Measurements from ENCODE around the gene C1QTNF9B.
"Not testable (repeated sequence)": the region's sequence is repeated elsewhere in the genome, so short reads cannot be mapped to it uniquely, and the experiment has no call there.

Gene C1QTNF9B

GRCh38 chr13:23893791-23894190 lies 3.5 kb downstream of the C1QTNF9B start:
- DNase-seq (ENCODE audit: low read depth), result not testable (repeated sequence)

GRCh38 chr13:23889615-23890607 lies 7.4 kb downstream of the C1QTNF9B start:
- no peak for DNase-seq (ENCODE audit: low read depth)

GRCh38 chr13:23888658-23889614 lies 8.4 kb downstream of the C1QTNF9B start, which contains the start of gene MIPEP:
MIPEP (minus strand) TSS chr13:23889400; CDS start chr13:23889320, 80 bp downstream.
- peak; percentile 88 for DNase-seq (ENCODE audit: low read depth)

GRCh38 chr13:23884361-23884760 lies 12.9 kb downstream of the C1QTNF9B start:
- not testable (repeated sequence) for DNase-seq (ENCODE audit: low read depth)

GRCh38 chr13:23883255-23883654 lies 14.0 kb downstream of the C1QTNF9B start:
- DNase-seq (ENCODE audit: low read depth), result no peak

GRCh38 chr13:23881402-23881800 lies 15.9 kb downstream of the C1QTNF9B start:
- DNase-seq (ENCODE audit: low read depth), result not testable (repeated sequence)

- DNase-seq (ENCODE audit: low read depth), result not testable (repeated sequence)
Measured at GRCh38 chr13:23880493-23881401, 16.6 kb downstream of the C1QTNF9B start.

GRCh38 chr13:23877286-23877685 lies 20.0 kb downstream of the C1QTNF9B start:
- no peak for DNase-seq (ENCODE audit: low read depth)

GRCh38 chr13:23876265-23876664 lies 21.0 kb downstream of the C1QTNF9B start:
- DNase-seq (ENCODE audit: low read depth), result no peak

- DNase-seq (ENCODE audit: low read depth), result no peak
Measured at GRCh38 chr13:23871616-23872220, 25.6 kb downstream of the C1QTNF9B start.

- no peak for DNase-seq (ENCODE audit: low read depth)
Measured at GRCh38 chr13:23870356-23871140, 26.8 kb downstream of the C1QTNF9B start.

GRCh38 chr13:23868521-23868920 lies 28.8 kb downstream of the C1QTNF9B start:
- DNase-seq (ENCODE audit: low read depth), result no peak

- DNase-seq (ENCODE audit: low read depth), result no peak
Measured at GRCh38 chr13:23867027-23867491, 30.2 kb downstream of the C1QTNF9B start.

- DNase-seq (ENCODE audit: low read depth), result no peak
Measured at GRCh38 chr13:23866420-23867026, 30.8 kb downstream of the C1QTNF9B start.

- no peak for DNase-seq (ENCODE audit: low read depth)
Measured at GRCh38 chr13:23865906-23866305, 31.4 kb downstream of the C1QTNF9B start.

GRCh38 chr13:23865026-23865425 lies 32.3 kb downstream of the C1QTNF9B start:
- no peak for DNase-seq (ENCODE audit: low read depth)

GRCh38 chr13:23861310-23861709 lies 36.0 kb downstream of the C1QTNF9B start:
- no peak for DNase-seq (ENCODE audit: low read depth)

GRCh38 chr13:23859904-23860303 lies 37.4 kb downstream of the C1QTNF9B start:
- DNase-seq (ENCODE audit: low read depth), result no peak

GRCh38 chr13:23859455-23859854 lies 37.8 kb downstream of the C1QTNF9B start:
- DNase-seq (ENCODE audit: low read depth), result no peak

Data from activated T-helper 9 cell treated with anti-CD3 and anti-CD28 coated beads, Interleukin-2, amount 50 U/mL, for 16 hours (primary cell).